Parathyroid adenoma (tissue), 2 donors: ENCODE data around the gene DAB2IP.

Experiments
- H2AFZ ChIP-seq: fragments of 300-600 bp; sonication (generic); one replicate; pipeline ENCODE4 v1.7.0; 2017; ENCODE audit warnings: antibody characterized with exemption, mild to moderate bottlenecking
- H3K27ac ChIP-seq: fragments of 300-600 bp; sonication (generic); one replicate; pipeline ENCODE4 v1.7.0; 2017
- H3K27me3 ChIP-seq: fragments of 300-600 bp; sonication (generic); one replicate; pipeline ENCODE4 v1.7.0; 2017; ENCODE audit warnings: low read length; ENCODE audit not compliant: control insufficient read depth, insufficient read depth
- H3K36me3 ChIP-seq: fragments of 300-600 bp; sonication (generic); one replicate; pipeline ENCODE4 v1.7.0; 2017; ENCODE audit warnings: low read length; ENCODE audit not compliant: control insufficient read depth, insufficient read depth
- H3K4me1 ChIP-seq: fragments of 300-600 bp; sonication (generic); one replicate; pipeline ENCODE4 v1.7.0; 2017; ENCODE audit warnings: control low read depth
- H3K4me2 ChIP-seq: fragments of 300-600 bp; sonication (generic); one replicate; pipeline ENCODE4 v1.7.0; 2017; ENCODE audit warnings: low read length
- H3K4me3 ChIP-seq: fragments of 300-600 bp; sonication (generic); one replicate; pipeline ENCODE4 v1.7.0; 2017; ENCODE audit warnings: low read depth, low read length
- H3K79me2 ChIP-seq: fragments of 300-600 bp; sonication (generic); one replicate; pipeline ENCODE4 v1.7.0; 2017; ENCODE audit warnings: control low read depth
- H3K9ac ChIP-seq: fragments of 300-600 bp; sonication (generic); one replicate; pipeline ENCODE4 v1.7.0; 2017; ENCODE audit warnings: mild to moderate bottlenecking
- H3K9me3 ChIP-seq: fragments of 300-600 bp; sonication (generic); one replicate; pipeline ENCODE4 v1.7.0; 2017; ENCODE audit warnings: low read length; ENCODE audit not compliant: control insufficient read depth
- TF ChIP-seq, protein P1 (sequence below): fragments of 300-600 bp; sonication (generic); IDR thresholded peaks from one replicate; pipeline ENCODE4 v1.7.0; 2017; ENCODE audit warnings: antibody characterized with exemption, mild to moderate bottlenecking
- donor health status: primary hyperparathyroidism.

Gene DAB2IP

DNA sequence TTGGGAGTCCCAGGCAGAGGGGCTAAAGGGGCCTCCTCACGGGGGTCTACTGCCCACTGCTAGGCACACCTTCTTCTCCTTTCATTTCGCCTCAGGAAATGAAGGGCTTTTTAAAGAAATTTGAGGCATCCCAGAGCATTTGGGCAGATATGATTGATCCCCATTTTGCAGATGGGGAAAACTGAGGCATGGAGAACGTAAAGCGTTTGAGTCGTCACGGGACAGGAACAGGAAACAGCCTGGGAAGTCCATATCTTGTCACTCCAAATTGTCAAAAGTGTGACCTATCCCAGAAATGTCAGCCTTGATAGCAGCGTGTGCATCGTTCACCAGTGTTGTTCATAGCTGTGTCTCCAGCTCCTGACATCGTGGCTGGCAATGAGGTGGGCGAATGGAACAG, 98.2 kb downstream of the DAB2IP start:
- Histone ChIP-seq H3K27me3 (no peaks in the 10 kb centered on the region), H3K4me2 (no peak overlapping the region), H3K27ac (no peak overlapping the region), H3K79me2 (peaks cover 7% of the 10 kb centered on the region), H3K4me3 (no peak overlapping the region), H3K9ac (no peak overlapping the region), H3K9me3 (no peaks in the 10 kb centered on the region), H2AFZ (no peak overlapping the region), H3K4me1 (peaks cover 2% of the 10 kb centered on the region), H3K36me3 (no peaks in the 10 kb centered on the region)
- TF ChIP-seq, protein P1, sequence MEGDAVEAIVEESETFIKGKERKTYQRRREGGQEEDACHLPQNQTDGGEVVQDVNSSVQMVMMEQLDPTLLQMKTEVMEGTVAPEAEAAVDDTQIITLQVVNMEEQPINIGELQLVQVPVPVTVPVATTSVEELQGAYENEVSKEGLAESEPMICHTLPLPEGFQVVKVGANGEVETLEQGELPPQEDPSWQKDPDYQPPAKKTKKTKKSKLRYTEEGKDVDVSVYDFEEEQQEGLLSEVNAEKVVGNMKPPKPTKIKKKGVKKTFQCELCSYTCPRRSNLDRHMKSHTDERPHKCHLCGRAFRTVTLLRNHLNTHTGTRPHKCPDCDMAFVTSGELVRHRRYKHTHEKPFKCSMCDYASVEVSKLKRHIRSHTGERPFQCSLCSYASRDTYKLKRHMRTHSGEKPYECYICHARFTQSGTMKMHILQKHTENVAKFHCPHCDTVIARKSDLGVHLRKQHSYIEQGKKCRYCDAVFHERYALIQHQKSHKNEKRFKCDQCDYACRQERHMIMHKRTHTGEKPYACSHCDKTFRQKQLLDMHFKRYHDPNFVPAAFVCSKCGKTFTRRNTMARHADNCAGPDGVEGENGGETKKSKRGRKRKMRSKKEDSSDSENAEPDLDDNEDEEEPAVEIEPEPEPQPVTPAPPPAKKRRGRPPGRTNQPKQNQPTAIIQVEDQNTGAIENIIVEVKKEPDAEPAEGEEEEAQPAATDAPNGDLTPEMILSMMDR = no peak

DNA sequence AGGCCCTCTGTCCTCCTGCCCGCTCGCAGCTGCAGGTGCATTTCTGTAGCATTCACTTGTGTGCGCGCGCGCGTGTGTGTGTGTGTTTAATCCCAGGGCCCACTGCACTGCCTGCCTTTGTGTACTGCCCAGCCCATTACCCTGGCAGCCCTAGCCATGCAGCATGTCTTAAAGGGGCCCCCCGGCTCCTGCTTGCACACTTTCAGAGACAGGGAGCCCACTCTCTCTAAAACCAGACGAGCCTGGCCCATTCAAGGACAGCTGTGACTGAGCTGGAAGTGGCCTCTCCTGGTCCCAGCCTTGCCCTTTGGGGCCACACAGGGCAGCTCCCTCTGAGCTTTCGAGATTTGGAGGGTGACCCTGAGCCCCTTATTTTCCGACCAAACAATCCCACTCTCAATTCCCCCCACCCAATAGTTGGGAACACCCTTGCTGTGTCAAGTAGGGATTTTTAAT, 98.9 kb downstream of the DAB2IP start:
- H2AFZ ChIP-seq = no peak overlapping the region
- peaks cover 7% of the 10 kb centered on the region for H3K79me2 ChIP-seq
- H3K27ac ChIP-seq = no peak overlapping the region
- no peak overlapping the region for H3K9ac ChIP-seq
- H3K36me3 ChIP-seq = no peaks in the 10 kb centered on the region
- H3K9me3 ChIP-seq = no peaks in the 10 kb centered on the region
- no peak overlapping the region for H3K4me3 ChIP-seq
- no peaks in the 10 kb centered on the region for H3K4me1 ChIP-seq
- TF ChIP-seq, protein P1 = no peak
- H3K27me3 ChIP-seq = no peaks in the 10 kb centered on the region
- H3K4me2 ChIP-seq = no peak overlapping the region

DNA sequence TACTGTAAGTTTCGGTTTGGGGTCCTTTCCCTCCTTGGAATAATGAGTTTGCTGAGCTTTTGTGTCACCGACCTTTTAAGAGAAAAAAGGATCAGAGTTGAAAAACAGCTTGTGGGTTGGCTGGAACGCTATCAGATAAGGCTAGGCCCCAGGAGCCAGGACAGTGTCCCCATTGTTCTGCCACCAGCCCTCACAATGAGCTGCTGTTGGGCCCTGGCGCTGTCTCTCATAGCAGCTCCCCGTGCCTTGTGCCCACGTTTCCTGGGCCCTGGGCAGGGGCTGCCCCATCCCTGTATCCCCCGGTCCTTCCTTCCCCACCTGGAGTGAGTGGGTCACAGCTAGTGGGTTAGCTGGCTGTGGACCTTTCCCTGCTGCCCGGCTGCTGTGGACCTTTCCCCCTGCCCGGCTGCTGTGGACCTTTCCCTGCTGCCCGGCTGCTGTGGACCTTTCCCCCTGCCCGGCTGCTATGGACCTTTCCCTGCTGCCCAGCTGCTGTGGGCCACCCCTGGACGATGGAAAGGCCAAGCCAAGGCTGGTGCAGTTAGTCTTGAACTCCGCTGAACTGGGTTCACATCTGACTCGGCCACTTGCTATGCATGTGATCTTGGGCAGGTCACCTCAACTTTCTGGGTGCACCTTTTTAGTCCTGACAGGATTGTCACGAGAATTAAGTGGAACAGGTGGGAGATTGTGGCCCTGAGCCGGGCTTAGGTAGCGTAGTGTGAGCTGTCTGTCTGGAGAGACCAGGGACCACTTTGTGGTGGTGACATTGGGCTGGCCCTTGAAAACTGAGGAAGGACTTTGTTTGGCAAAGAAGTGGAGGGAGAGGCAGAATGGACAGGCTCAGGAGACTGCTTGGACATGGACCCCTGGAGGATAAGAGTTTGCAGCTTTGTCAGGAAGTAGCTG, 99.5 kb downstream of the DAB2IP start:
- Histone ChIP-seq H3K9ac (no peak overlapping the region), H3K27ac (no peak overlapping the region), H3K36me3 (no peaks in the 10 kb centered on the region), H2AFZ (no peak overlapping the region), H3K9me3 (no peaks in the 10 kb centered on the region), H3K4me3 (no peak overlapping the region), H3K4me2 (no peak overlapping the region), H3K4me1 (no peaks in the 10 kb centered on the region), H3K27me3 (no peaks in the 10 kb centered on the region), H3K79me2 (peaks cover 7% of the 10 kb centered on the region)
- TF ChIP-seq, protein P1 = no peak

DNA sequence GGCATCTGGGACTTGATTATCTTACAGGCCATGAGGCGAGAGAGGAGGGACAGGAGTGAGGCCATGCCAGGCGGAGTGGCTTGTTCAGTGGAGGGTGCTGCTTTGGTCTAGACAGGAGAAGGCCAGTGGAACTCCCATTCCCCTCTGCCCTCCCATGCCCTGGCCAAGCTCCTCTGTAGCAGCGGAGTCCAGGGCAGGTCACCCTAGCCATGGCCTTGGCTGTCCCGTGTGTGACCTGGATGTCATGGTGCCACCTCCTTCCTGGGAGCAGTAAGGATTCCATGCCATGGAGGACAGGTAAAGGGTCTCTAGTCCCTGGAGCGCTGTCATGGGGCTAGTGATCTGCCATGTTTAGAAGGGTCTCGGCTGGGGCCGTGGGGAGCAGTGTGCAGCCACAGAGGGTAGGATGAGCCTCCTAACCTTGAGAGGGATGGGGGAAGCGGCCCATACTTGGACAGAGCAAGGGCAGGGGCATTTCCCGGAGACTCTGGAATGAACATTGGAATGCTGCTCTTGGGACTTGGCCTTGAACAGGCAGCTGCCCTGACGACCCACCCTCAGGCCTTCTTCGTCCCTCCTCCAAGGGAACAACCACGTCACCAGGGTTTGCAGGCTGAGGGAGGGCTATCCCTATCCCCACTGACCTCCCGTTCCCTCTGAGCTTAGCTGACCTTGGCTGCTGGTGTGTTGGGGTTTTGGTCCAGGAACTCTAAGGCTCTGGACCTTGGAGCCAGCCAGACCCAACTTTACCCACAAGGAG, 100.4 kb downstream of the DAB2IP start:
- Histone ChIP-seq H3K4me2 (no peak overlapping the region), H3K9ac (no peak overlapping the region), H3K4me1 (no peaks in the 10 kb centered on the region), H3K27me3 (no peaks in the 10 kb centered on the region), H3K79me2 (peaks cover 7% of the 10 kb centered on the region), H2AFZ (no peak overlapping the region), H3K4me3 (no peak overlapping the region), H3K36me3 (no peaks in the 10 kb centered on the region), H3K9me3 (no peaks in the 10 kb centered on the region), H3K27ac (no peak overlapping the region)
- TF ChIP-seq, protein P1 = no peak
